Smooth muscle cell (in vitro differentiated cells): ENCODE measurements around the gene GNGT2. TPM values are rescaled to one million over a fixed set of nuclear protein-coding genes. Genes with fewer than 3 reads are reported as not detected.

Source experiments
- DNase-seq: peaks from one replicate; lab custom pipeline; 2025; ENCODE audit not compliant: unreplicated experiment; lab: John Stamatoyannopoulos, UW
- H2AFZ ChIP-seq: fragments of 200-600 bp; sonication (generic); 2 replicates; pipeline ENCODE4 v1.6.0; 2016; ENCODE audit warnings: antibody characterized with exemption, low read depth, mild to moderate bottlenecking
- H3F3A ChIP-seq: fragments of 200-600 bp; sonication (generic); 2 replicates; pipeline ENCODE4 v1.6.0; 2017; ENCODE audit warnings: antibody characterized with exemption, low read depth
- H3K27ac ChIP-seq: fragments of 200-600 bp; sonication (generic); 2 replicates; pipeline ENCODE4 v1.5.1; 2016; ENCODE audit warnings: low read depth, mild to moderate bottlenecking
- H3K27me3 ChIP-seq: fragments of 200-600 bp; sonication (generic); 2 replicates; pipeline ENCODE4 v1.6.1; 2016; ENCODE audit warnings: low read depth, mild to moderate bottlenecking
- H3K36me3 ChIP-seq: fragments of 200-600 bp; sonication (generic); 2 replicates; pipeline ENCODE4 v1.5.1; 2016; ENCODE audit warnings: low read depth
- H3K4me1 ChIP-seq: fragments of 200-600 bp; sonication (generic); 2 replicates; pipeline ENCODE4 v1.5.1; 2016; ENCODE audit warnings: low read depth
- H3K4me2 ChIP-seq: fragments of 200-600 bp; sonication (generic); 2 replicates; pipeline ENCODE4 v1.6.0; 2016; ENCODE audit warnings: mild to moderate bottlenecking
- H3K4me3 ChIP-seq: fragments of 200-600 bp; sonication (generic); 2 replicates; pipeline ENCODE4 v1.5.1; 2016; ENCODE audit warnings: mild to moderate bottlenecking
- H3K79me2 ChIP-seq: fragments of 200-600 bp; sonication (generic); 2 replicates; pipeline ENCODE4 v1.6.0; 2016; ENCODE audit warnings: low read depth, mild to moderate bottlenecking
- H3K9ac ChIP-seq: fragments of 200-600 bp; sonication (generic); 2 replicates; pipeline ENCODE4 v1.6.0; 2016; ENCODE audit warnings: low read depth
- H3K9me3 ChIP-seq: fragments of 200-600 bp; sonication (generic); replicated peaks from 2 replicates; pipeline ENCODE4 v1.5.1; 2016; ENCODE audit warnings: low read depth
- H4K20me1 ChIP-seq: fragments of 200-600 bp; sonication (generic); 2 replicates; pipeline ENCODE4 v1.6.0; 2016; ENCODE audit warnings: low read depth
- WGBS: methylation state at CpG from one replicate; pipeline ENCODE4 v1.1.7; 2016; ENCODE audit warnings: low lambda C conversion rate; 5-methylcytosine and 5-hydroxymethylcytosine counted together
- polyA plus RNA-seq: library from polyadenylated mRNA; unstranded; fragments of >200 nt; fragmentation: Nextera tagmentation; extraction: Ambion mirVana; gene quantifications from 2 replicates; pipeline ENCODE4 v1.2.1, GENCODE V29; 2016
- total RNA-seq: library from RNA; depleted of rRNA; stranded (reverse); fragments of >200 nt; gene quantifications from 2 replicates; pipeline ENCODE4 v1.2.3, GENCODE V29; 2014
- TF ChIP-seq, protein P1 (sequence below): fragments of 200-600 bp; sonication (generic); IDR thresholded peaks from 2 replicates; pipeline ENCODE4 v1.5.1; 2017; ENCODE audit warnings: borderline replicate concordance, mild to moderate bottlenecking, antibody characterized with exemption; ENCODE audit not compliant: insufficient read depth, poor library complexity, severe bottlenecking

The GNGT2 gene
- total and polyA plus RNA-seq, 2 experiments from 2014 or later: 0.75 to 0.81 TPM

DNA sequence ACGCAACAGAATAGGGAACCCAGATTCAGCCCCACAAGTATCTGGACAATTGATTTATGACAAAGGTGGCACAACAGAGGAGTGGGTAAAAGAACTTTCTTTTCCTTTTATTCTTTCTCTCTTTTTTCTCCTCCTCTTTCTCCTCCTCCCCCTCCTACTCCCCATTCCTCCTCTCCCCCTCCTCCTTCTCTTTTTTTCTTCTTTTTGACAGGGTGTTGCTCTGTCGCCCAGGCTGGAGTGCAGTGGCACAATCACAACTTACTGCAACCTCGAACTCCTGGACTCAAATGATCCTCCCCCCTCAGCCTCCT is 16.1 kb downstream of the GNGT2 start:
- Histone ChIP-seq H3K9ac (no peak overlapping the region), H4K20me1 (no peaks in the 10 kb centered on the region), H3K79me2 (no peaks in the 10 kb centered on the region), H2AFZ (no peak overlapping the region), H3K4me3 (no peak overlapping the region), H3K9me3 (no peaks in the 10 kb centered on the region), H3K27ac (no peak overlapping the region), H3K4me2 (peak overlapping the region; percentile 86), H3F3A (peaks cover 18% of the 10 kb centered on the region), H3K36me3 (no peaks in the 10 kb centered on the region), H3K27me3 (no peaks in the 10 kb centered on the region), H3K4me1 (no peaks in the 10 kb centered on the region)
- WGBS: 70% methylated on average over 2 of the region's 3 CpGs
- TF ChIP-seq, protein P1, sequence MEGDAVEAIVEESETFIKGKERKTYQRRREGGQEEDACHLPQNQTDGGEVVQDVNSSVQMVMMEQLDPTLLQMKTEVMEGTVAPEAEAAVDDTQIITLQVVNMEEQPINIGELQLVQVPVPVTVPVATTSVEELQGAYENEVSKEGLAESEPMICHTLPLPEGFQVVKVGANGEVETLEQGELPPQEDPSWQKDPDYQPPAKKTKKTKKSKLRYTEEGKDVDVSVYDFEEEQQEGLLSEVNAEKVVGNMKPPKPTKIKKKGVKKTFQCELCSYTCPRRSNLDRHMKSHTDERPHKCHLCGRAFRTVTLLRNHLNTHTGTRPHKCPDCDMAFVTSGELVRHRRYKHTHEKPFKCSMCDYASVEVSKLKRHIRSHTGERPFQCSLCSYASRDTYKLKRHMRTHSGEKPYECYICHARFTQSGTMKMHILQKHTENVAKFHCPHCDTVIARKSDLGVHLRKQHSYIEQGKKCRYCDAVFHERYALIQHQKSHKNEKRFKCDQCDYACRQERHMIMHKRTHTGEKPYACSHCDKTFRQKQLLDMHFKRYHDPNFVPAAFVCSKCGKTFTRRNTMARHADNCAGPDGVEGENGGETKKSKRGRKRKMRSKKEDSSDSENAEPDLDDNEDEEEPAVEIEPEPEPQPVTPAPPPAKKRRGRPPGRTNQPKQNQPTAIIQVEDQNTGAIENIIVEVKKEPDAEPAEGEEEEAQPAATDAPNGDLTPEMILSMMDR: no peak
- no peak for DNase-seq

DNA sequence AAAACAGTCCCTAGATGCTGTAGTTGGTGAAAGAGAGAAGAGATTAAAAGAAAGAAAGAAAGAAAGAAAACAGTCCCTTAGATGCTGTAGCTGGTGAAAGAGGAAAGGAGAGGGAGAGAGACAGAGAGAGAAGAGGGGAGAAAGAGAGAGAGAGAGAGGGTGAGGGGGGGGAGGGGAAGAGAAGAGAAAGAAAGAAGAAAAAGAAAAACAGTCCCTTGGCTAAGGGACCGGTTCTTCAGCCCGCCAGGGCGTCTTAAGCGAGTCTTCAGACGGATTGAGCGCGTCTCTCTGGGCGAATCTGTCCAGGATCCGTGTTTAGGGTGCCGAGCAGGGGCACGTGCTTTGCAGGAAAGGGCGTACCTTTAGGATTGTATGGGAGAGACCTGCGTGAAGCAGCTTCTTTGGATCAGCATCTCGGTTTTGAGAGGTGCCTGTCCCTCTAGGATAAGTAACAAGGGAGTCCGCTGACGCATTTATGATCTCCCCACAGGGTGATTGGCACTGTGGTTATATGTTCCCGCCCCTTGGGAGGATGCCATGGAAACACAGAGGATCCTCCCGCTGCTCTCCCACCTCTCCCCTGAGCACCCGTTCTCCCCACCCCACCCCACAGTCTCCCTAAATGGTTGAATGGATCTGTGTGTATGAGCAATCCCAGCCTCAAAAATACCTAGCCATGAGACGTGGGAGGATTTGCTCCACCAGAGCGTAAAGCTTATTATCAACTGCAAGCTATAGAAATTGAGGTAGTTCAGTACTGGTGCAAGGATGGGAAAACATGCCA is 16.7 kb downstream of the GNGT2 start:
- TF ChIP-seq, protein P1: no peak
- H4K20me1 ChIP-seq: no peaks in the 10 kb centered on the region
- no peaks in the 10 kb centered on the region for H3K79me2 ChIP-seq
- H3K4me2 ChIP-seq: peak overlapping the region; percentile 86
- no peaks in the 10 kb centered on the region for H3K27me3 ChIP-seq
- H3K9ac ChIP-seq: peak overlapping the region; percentile 66
- H3K4me3 ChIP-seq: peak overlapping the region; percentile 70
- peak overlapping the region; percentile 84 for H3K27ac ChIP-seq
- H3F3A ChIP-seq: peaks cover 18% of the 10 kb centered on the region
- no peaks in the 10 kb centered on the region for H3K4me1 ChIP-seq
- WGBS: 4% methylated on average over 21 of the region's 21 CpGs
- H2AFZ ChIP-seq: peak overlapping the region; percentile 88
- no peaks in the 10 kb centered on the region for H3K36me3 ChIP-seq
- no peaks in the 10 kb centered on the region for H3K9me3 ChIP-seq
- peak; percentile 15 for DNase-seq

DNA sequence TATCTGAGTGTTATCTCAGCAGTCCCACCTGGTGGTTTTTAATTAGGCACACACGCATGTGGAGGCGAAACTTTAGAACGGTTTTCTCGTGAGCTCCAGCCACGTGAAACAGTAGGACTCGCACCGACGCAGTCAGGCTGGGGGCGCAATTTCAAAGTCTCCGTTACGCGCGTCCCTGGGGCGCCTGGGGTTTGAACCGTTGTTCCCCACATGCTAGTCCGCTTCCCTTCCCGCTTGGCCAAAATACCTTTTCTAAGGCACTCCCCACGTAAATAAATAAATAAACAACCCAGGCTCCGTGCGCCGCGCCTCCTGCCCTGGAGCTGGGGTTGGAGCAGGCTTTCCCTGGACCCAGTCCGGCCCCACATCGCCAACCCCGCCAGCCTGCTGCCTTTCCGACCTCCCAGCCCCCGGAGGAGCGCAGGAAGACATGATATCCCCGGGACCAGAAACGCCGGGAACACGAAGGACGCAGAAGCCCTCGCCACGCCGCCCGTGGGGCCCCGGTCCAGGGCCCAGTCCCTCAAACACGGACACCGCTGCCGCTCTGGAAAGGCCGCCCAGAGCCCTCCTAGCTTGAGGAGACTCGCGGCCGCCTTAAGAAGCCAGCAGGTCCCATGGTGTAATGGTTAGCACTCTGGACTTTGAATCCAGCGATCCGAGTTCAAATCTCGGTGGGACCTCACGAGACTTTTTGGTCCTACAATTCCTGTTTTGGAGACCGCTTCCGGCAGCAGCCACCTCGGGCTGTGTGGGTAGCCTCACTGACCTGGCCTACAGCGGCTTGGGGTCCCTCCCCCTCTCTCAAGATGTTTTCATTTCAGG is 18.2 kb downstream of the GNGT2 start:
- H3K4me1 ChIP-seq: no peaks in the 10 kb centered on the region
- TF ChIP-seq, protein P1: no peak
- H3K4me2 ChIP-seq: peak overlapping the region; percentile 86
- H3F3A ChIP-seq: peaks cover 18% of the 10 kb centered on the region
- H3K27me3 ChIP-seq: no peaks in the 10 kb centered on the region
- H3K9ac ChIP-seq: peak overlapping the region; percentile 66
- H3K4me3 ChIP-seq: peak overlapping the region; percentile 70
- no peaks in the 10 kb centered on the region for H3K36me3 ChIP-seq
- peak; percentile 98 for DNase-seq
- peak overlapping the region; percentile 84 for H3K27ac ChIP-seq
- no peaks in the 10 kb centered on the region for H4K20me1 ChIP-seq
- 2% methylated on average over 53 of the region's 53 CpGs for WGBS
- H3K79me2 ChIP-seq: no peaks in the 10 kb centered on the region
- no peaks in the 10 kb centered on the region for H3K9me3 ChIP-seq
- peak overlapping the region; percentile 91 for H2AFZ ChIP-seq
